ENCODE data around the gene SNTG2. TPM values are rescaled to one million over a fixed set of nuclear protein-coding genes. Genes with fewer than 3 reads are reported as not detected.

SNTG2 gene
- total RNA-seq, 1 donor from 2014 or later = 11.8 TPM

- intact Hi-C loops (cut with DNase I) = no loop called here
- H3K4me3 ChIP-seq = no peak overlapping the region
- DNase-seq (ENCODE audit: extremely low spot score in 2 of 2) = no peak
- no peak overlapping the region for H3K27ac ChIP-seq
- no peaks in the 10 kb centered on the region for H3K4me1 ChIP-seq
- no peaks in the 10 kb centered on the region for H3K36me3 ChIP-seq
- H3K9me3 ChIP-seq = no peaks in the 10 kb centered on the region
- TF ChIP-seq POLR2A (IDR thresholded peaks at IDR 0.05) (no peak), POLR2AphosphoS5 (IDR thresholded peaks at IDR 0.05; ENCODE audit: insufficient read depth in 1 of 2, low read depth in 1 of 2) (no peak), CTCF (IDR thresholded peaks at IDR 0.05) (no peak)
- H3K27me3 ChIP-seq = no peaks in the 10 kb centered on the region
These were observed 417.0 kb downstream of the SNTG2 start for GRCh38 chr2:1367601-1368000.

- intact Hi-C loops (cut with DNase I) = no loop called here
- H3K27me3 ChIP-seq = no peaks in the 10 kb centered on the region
- TF ChIP-seq CTCF (IDR thresholded peaks at IDR 0.05) = no peak
- TF ChIP-seq POLR2A (IDR thresholded peaks at IDR 0.05) = no peak
- TF ChIP-seq POLR2AphosphoS5 (IDR thresholded peaks at IDR 0.05; ENCODE audit: insufficient read depth in 1 of 2, low read depth in 1 of 2) = no peak
- DNase-seq (ENCODE audit: extremely low spot score in 2 of 2) = no peak
- H3K9me3 ChIP-seq = no peaks in the 10 kb centered on the region
- H3K36me3 ChIP-seq = no peaks in the 10 kb centered on the region
- H3K4me3 ChIP-seq = no peak overlapping the region
- H3K27ac ChIP-seq = no peak overlapping the region
- H3K4me1 ChIP-seq = no peaks in the 10 kb centered on the region
These were observed 419.3 kb downstream of the SNTG2 start for GRCh38 chr2:1369905-1370304.

- Histone ChIP-seq H3K4me3 (no peak overlapping the region), H3K36me3 (no peaks in the 10 kb centered on the region), H3K4me1 (no peaks in the 10 kb centered on the region), H3K9me3 (no peaks in the 10 kb centered on the region), H3K27ac (no peak overlapping the region), H3K27me3 (no peaks in the 10 kb centered on the region)
- intact Hi-C loops (cut with DNase I) = no loop called here
- TF ChIP-seq CTCF (IDR thresholded peaks at IDR 0.05) (no peak), POLR2A (IDR thresholded peaks at IDR 0.05) (no peak), POLR2AphosphoS5 (IDR thresholded peaks at IDR 0.05; ENCODE audit: insufficient read depth in 1 of 2, low read depth in 1 of 2) (no peak)
- DNase-seq (ENCODE audit: extremely low spot score in 2 of 2) = no peak
These were observed 419.8 kb downstream of the SNTG2 start for GRCh38 chr2:1370461-1370860.

GRCh38 chr2:1371082-1371481 is 420.4 kb downstream of the SNTG2 start:
- Histone ChIP-seq H3K9me3 (no peaks in the 10 kb centered on the region), H3K27me3 (no peaks in the 10 kb centered on the region), H3K36me3 (no peaks in the 10 kb centered on the region), H3K27ac (no peak overlapping the region), H3K4me3 (no peak overlapping the region), H3K4me1 (no peaks in the 10 kb centered on the region)
- intact Hi-C loops (cut with DNase I) = no loop called here
- no peak for TF ChIP-seq POLR2AphosphoS5 (IDR thresholded peaks at IDR 0.05; ENCODE audit: insufficient read depth in 1 of 2, low read depth in 1 of 2)
- no peak for TF ChIP-seq POLR2A (IDR thresholded peaks at IDR 0.05)
- TF ChIP-seq CTCF (IDR thresholded peaks at IDR 0.05) = no peak
- no peak for DNase-seq (ENCODE audit: extremely low spot score in 2 of 2)

DNA sequence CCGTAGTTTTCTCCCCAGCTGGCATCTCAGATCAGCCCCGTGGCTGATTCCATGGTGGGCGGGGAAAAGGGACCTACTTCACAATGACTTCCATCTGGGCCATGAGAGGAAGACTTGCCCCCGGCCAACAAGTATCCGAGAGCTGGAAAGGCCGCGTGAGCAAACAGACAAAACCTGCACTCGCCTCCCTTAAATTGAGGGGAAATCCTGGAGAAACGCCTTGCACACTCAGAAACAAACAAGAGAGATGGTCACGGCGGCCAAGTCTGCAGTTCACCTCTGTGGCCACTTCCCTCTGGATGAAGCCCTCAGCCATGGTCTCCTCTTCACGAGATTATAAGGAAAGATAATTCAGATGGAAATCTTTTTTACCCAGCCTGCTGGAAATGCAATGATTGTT is 423.2 kb downstream of the SNTG2 start:
- no peak overlapping the region for H3K4me3 ChIP-seq
- no peaks in the 10 kb centered on the region for H3K27me3 ChIP-seq

More for the DNA sequence above, 423.2 kb downstream of the SNTG2 start:
- Histone ChIP-seq H3K9me3 (no peaks in the 10 kb centered on the region), H3K36me3 (no peaks in the 10 kb centered on the region), H3K4me1 (no peaks in the 10 kb centered on the region), H3K27ac (no peak overlapping the region)
- DNase-seq (ENCODE audit: extremely low spot score in 2 of 2) = no peak
- no peak for TF ChIP-seq POLR2A (IDR thresholded peaks at IDR 0.05)
- no peak for TF ChIP-seq POLR2AphosphoS5 (IDR thresholded peaks at IDR 0.05; ENCODE audit: insufficient read depth in 1 of 2, low read depth in 1 of 2)
- TF ChIP-seq CTCF (IDR thresholded peaks at IDR 0.05) = no peak
- intact Hi-C loops (cut with DNase I) = no loop called here
